BLaER1 treated with 17β-estradiol and CSF1 and Interleukin-3, amounts not matched to agents 10 nM and 100 nM (cell line): Measurements from ENCODE around the gene FLAD1.

Source experiments
- H3K27ac ChIP-seq, 11 experiments: shearing (Covaris generic); formaldehyde crosslinking; 2 replicates each; pipeline ENCODE4 v1.8.1; 2022
- H3K27me3 ChIP-seq, 11 experiments: shearing (Covaris generic); formaldehyde crosslinking; 2 replicates each; pipeline ENCODE4 v1.8.1; 2022
- H3K36me3 ChIP-seq, 11 experiments: shearing (Covaris generic); formaldehyde crosslinking; 2 replicates each; pipeline ENCODE4 v1.8.1; 2022
- H3K4me1 ChIP-seq, 10 experiments: shearing (Covaris generic); formaldehyde crosslinking; 2 replicates each; pipeline ENCODE4 v1.8.1; 2022
- H3K4me2 ChIP-seq, 11 experiments: shearing (Covaris generic); formaldehyde crosslinking; 2 replicates each; pipeline ENCODE4 v1.8.1; 2022
- H3K4me3 ChIP-seq, 10 experiments: shearing (Covaris generic); formaldehyde crosslinking; 2 replicates each; pipeline ENCODE4 v1.8.1; 2022
- H3K9ac ChIP-seq, 11 experiments: shearing (Covaris generic); formaldehyde crosslinking; 2 replicates each; pipeline ENCODE4 v1.8.1; 2022
- H3K9me3 ChIP-seq, 11 experiments: shearing (Covaris generic); formaldehyde crosslinking; replicated peaks in 1 of 11; 2 replicates each; pipeline ENCODE4 v1.8.1; 2022
- H4K20me1 ChIP-seq, 11 experiments: shearing (Covaris generic); formaldehyde crosslinking; 2 replicates each; pipeline ENCODE4 v1.8.1; 2022
- Cebpa-rat ChIP-seq, 11 experiments: shearing (Covaris generic); IDR thresholded peaks; 2 replicates each; pipeline ENCODE4 v1.8.1; 2022

FLAD1 gene

DNA sequence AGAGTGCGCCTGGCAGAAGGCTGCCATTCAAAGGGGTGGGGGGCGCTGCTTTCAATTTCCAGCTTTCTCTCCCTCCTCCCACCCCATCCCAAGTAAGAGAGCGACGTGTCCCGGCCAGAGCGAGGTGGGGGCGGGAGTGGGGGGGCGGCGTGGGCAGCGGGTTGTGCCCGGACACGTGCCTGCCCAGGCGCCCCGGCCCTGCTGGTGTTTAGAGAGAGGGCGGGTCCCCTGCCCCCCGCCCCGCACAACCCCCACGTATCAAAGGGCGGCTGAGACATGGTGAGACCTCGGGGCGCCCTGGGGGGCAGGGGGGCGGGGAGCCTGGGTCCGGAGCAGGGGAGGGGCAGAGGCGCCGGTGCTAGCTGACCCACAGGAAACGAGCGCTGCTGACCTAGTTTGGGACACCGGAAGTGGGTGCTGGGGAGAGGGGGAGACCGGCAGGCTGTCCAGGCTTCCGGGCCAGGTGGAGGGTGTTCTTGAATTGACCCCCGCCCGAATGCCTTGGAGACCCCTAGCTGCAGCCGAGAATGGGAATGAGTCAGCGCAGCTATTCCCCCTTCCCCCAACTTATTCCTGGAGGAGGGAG, 20.7 kb downstream of the FLAD1 start:
- H3K27me3 ChIP-seq = no peaks in the 10 kb centered on the region
- H3K4me1 ChIP-seq = peaks cover 54 to 72% (median 69%) of the 10 kb centered on the region in 10 experiments
- TF ChIP-seq Cebpa-rat (IDR thresholded peaks at IDR 0.05) = no peak
- H3K9ac ChIP-seq = peak overlapping the region; percentile 83 to 97 (median 87)
- H3K9me3 ChIP-seq = no peaks in the 10 kb centered on the region
- H3K36me3 ChIP-seq = no peaks in the 10 kb centered on the region; a peak in 1 of 22 replicates
- H3K4me3 ChIP-seq = peak overlapping the region; percentile 80 to 99 (median 92)
- peak overlapping the region; percentile 95 to 100 (median 98) for H3K4me2 ChIP-seq
- peaks cover 0 to 15% (median 0%) of the 10 kb centered on the region in 11 experiments; a peak in 1 of 22 replicates for H4K20me1 ChIP-seq
- peak overlapping the region; percentile 78 to 93 (median 87) for H3K27ac ChIP-seq

DNA sequence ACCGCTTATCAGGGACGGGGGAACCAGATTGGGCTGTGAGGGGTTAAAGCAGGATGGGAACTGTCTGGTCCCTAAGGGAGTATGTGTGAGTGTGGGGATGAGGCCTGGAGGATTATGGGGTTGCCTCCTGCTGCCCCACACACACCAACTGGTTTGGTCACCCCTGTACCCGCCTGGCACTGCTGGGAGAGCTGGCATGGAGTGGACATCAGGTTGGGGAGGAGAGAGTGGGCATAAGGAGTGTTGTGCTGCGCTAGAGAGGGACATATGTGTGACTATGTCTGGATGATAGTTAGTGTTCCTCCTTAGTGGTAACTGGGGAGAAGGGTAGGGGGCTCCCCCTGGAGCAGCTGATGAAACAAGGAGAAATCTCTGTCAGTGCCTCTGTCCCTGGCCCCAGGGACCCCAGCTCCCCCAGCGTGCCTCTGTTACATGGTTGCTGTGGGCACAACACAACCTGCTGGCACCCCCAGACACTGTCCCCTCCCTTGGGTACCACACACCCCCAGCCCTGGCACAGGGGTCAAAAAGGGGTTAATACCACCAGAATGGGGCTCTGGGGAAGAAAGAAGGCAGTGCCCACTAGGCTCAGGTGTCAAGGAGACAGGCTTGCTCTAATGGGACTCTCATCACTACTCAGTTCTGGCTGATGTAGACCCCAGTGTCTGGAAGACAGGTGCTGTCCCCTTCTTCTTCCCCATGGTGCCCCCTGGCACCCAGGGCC, 21.4 kb downstream of the FLAD1 start:
- H4K20me1 ChIP-seq = peaks cover 0 to 15% (median 0%) of the 10 kb centered on the region in 11 experiments; a peak in 1 of 22 replicates
- peak overlapping the region; percentile 83 to 97 (median 87) for H3K9ac ChIP-seq
- TF ChIP-seq Cebpa-rat (IDR thresholded peaks at IDR 0.05) = no peak
- H3K27ac ChIP-seq = peak overlapping the region; percentile 78 to 93 (median 87)
- peak overlapping the region; percentile 80 to 99 (median 92) for H3K4me3 ChIP-seq
- H3K36me3 ChIP-seq = no peaks in the 10 kb centered on the region; a peak in 1 of 22 replicates
- no peaks in the 10 kb centered on the region for H3K9me3 ChIP-seq
- H3K27me3 ChIP-seq = no peaks in the 10 kb centered on the region
- peak overlapping the region; percentile 95 to 100 (median 98) for H3K4me2 ChIP-seq
- H3K4me1 ChIP-seq = peaks cover 55 to 72% (median 69%) of the 10 kb centered on the region in 10 experiments

DNA sequence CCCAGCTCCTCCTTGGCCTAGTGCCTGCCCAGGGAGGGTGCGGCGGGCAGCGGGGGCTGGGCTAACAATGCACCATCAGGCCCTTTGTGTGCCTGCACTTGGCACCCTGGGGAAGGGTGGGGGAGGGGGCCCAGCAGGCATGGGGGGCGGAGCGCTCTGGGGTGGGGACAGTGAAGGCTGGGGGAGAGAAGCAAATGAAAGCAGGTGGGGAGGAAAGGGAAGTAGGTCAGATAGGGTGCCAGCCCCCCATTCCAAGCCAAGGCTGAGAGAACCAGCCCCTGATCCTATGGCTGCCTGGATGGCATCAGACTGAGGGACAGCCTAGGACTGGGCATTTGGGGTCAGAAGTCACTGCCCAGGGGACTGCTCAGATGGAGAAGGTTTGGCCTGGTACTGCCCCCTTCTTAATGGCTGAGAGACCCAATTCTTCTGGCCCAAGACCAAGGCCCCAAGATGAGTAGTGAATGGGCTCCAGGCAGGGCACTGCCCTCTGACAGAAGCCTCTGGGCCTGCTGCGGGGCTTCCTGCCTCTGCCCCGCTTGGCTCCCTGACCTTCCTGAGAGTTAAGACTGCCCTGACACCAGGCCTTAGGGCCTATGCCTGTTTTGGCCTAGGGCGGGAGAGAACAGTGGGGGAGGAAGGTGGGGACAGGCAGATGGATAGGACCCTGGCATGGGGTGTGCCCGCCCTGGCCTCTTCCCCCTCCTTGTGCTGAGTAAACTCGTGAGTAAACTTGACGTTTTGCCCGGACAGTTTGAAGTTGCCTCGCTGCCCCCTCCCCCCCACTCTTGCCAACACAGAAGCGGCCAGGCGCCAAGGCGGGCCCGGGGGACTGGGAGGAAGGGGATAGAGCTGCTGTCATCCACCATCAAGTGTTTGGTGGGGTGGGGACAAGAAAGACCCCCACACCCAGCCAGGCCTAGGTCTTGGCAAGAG, 22.2 kb downstream of the FLAD1 start:
- peak overlapping the region; percentile 83 to 97 (median 87) for H3K9ac ChIP-seq
- H3K9me3 ChIP-seq = no peaks in the 10 kb centered on the region
- peak overlapping the region; percentile 78 to 93 (median 87) for H3K27ac ChIP-seq
- H3K4me3 ChIP-seq = peak overlapping the region; percentile 80 to 99 (median 92)
- peaks cover 56 to 72% (median 69%) of the 10 kb centered on the region in 10 experiments for H3K4me1 ChIP-seq
- no peaks in the 10 kb centered on the region for H3K27me3 ChIP-seq
- H4K20me1 ChIP-seq = peaks cover 0 to 15% (median 0%) of the 10 kb centered on the region in 11 experiments; a peak in 1 of 22 replicates
- peak overlapping the region; percentile 95 to 100 (median 98) for H3K4me2 ChIP-seq
- no peak for TF ChIP-seq Cebpa-rat (IDR thresholded peaks at IDR 0.05)
- H3K36me3 ChIP-seq = no peaks in the 10 kb centered on the region; a peak in 1 of 22 replicates

DNA sequence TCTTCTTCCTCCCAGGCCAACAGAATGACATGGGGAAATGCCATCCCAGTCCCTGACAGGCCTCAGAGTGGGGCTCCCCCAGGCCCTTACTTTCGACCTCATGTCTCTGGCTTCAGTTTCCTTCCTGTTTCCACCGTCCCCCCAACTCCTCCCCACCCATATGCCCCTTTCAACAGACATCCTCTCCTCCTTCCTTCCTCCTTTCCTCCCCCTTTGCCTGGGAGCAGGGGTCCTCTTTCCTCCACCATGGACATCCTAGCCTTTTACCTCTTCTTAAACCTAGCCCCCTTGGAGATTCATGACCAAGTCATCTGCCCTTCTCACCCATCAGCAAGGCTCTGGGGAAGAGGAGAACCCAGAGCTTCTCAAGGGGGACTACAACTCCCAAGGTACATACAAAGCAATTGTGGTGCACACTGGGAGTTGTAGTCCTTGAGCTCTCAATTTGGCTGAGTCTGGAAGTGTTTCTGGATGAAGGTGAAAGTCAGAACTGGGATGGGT, 23.5 kb downstream of the FLAD1 start:
- peaks cover 0 to 9% (median 3%) of the 10 kb centered on the region in 11 experiments; a peak in 6 of 22 replicates for H3K36me3 ChIP-seq
- H3K4me1 ChIP-seq = peaks cover 69 to 79% (median 77%) of the 10 kb centered on the region in 10 experiments
- peak overlapping the region; percentile 75 to 97 (median 85); a peak in 21 of 22 replicates for H3K9ac ChIP-seq
- H3K9me3 ChIP-seq = no peaks in the 10 kb centered on the region
- H3K27me3 ChIP-seq = no peaks in the 10 kb centered on the region
- H3K27ac ChIP-seq = peak overlapping the region; percentile 78 to 93 (median 87)
- peak overlapping the region; percentile 16 to 99 (median 62); a peak in 15 of 20 replicates for H3K4me3 ChIP-seq
- H4K20me1 ChIP-seq = peaks cover 0 to 15% (median 0%) of the 10 kb centered on the region in 11 experiments; a peak in 1 of 22 replicates
- H3K4me2 ChIP-seq = peak overlapping the region; percentile 95 to 100 (median 98)
- no peak for TF ChIP-seq Cebpa-rat (IDR thresholded peaks at IDR 0.05)

DNA sequence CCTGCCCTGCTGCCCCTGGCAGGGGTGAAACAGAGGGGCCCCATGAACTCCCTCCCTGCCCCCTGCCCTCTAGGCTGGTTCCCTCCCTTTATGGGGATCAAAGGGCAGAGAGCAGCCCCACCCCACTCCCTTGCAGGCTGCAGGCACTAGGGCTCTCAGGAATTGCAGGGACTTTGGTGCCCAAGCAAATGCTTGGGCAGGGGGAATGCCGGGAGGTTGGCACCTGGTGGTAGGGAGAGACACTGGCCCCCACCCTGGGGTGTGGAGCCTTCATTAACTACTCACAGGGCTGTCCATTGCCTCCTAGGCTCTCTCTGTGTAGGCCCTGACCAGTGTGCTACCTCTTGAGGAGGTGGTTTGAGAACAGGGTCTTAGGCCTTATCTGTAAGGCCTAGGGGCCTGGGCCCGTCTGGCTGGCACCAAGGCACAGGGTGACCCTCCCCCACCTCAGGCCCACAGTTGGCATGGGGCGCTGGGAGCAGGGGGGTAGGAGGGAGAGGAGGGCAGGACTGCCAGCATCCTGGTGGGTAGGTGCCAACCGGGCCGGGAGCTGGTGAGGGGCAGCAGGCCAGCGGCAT, 24.2 kb downstream of the FLAD1 start:
- TF ChIP-seq Cebpa-rat (IDR thresholded peaks at IDR 0.05) = no peak
- H3K4me3 ChIP-seq = peak overlapping the region in 7 of 10 experiments; percentile 11 to 99 (median 68); a peak in 11 of 20 replicates
- peaks cover 0 to 9% (median 3%) of the 10 kb centered on the region in 11 experiments; a peak in 6 of 22 replicates for H3K36me3 ChIP-seq
- no peaks in the 10 kb centered on the region for H3K9me3 ChIP-seq
- peak overlapping the region; percentile 29 to 93 (median 86); a peak in 21 of 22 replicates for H3K27ac ChIP-seq
- H3K27me3 ChIP-seq = no peaks in the 10 kb centered on the region
- peaks cover 0 to 15% (median 0%) of the 10 kb centered on the region in 11 experiments; a peak in 6 of 22 replicates for H4K20me1 ChIP-seq
- peaks cover 76 to 86% (median 84%) of the 10 kb centered on the region in 10 experiments for H3K4me1 ChIP-seq
- peak overlapping the region; percentile 50 to 97 (median 75); a peak in 20 of 22 replicates for H3K9ac ChIP-seq
- H3K4me2 ChIP-seq = peak overlapping the region; percentile 95 to 100 (median 98)

DNA sequence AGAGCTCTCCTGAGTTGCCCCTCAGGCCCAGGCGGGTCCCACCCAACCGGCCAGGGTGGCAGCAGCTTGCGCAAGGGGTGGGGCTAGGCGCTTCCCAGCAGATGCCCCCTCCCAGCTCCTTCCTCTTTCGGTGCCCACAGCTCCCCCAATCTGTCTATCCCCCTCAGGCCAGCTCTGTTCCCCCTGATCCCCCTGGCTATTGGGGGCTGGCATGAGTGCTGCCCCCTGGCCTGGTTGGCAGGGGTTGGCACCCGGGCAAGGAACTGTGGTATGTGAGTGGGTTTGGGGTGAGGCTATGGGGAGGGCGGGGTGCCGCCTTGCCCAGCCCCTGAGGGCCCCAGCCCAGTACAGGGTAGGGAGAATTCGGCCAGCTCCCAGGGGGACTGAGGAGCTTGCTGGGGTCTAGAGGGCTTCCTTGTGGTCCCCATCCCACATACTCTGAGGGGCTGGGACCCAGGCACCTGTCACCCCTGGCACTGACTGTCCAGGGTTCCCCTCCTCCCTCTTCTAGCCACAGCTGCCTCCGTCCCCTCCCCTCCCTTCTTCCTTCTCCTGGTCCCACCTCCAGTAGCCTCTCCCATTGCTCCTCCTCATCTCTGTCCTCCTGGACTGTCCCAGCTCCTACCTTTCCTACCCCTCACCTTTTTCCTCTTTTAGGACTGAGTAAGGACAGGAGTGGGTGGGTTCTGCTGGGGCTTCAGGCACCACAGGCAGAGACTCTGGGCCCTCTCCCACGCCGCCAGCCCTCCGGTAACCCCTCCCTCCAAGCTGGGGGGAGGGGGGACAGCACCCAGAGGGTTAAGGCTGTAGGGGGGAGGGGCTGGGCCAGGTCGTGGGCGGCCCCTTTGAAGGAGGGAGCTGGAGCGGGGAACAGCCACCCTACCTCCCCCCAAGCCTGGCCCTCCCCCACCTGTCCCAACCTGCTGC, 25.1 kb downstream of the FLAD1 start:
- peak overlapping the region; percentile 95 to 100 (median 98) for H3K4me2 ChIP-seq
- peak overlapping the region; percentile 5 to 99 (median 54); a peak in 16 of 20 replicates for H3K4me3 ChIP-seq
- peak in 1 of 11 experiments; percentile 51; a peak in 1 of 22 replicates for TF ChIP-seq Cebpa-rat (IDR thresholded peaks at IDR 0.05)
- peaks cover 85 to 95% (median 93%) of the 10 kb centered on the region in 10 experiments for H3K4me1 ChIP-seq
- H3K27ac ChIP-seq = peak overlapping the region; percentile 29 to 93 (median 86); a peak in 21 of 22 replicates
- H4K20me1 ChIP-seq = peaks cover 0 to 15% (median 0%) of the 10 kb centered on the region in 11 experiments; a peak in 7 of 22 replicates
- no peaks in the 10 kb centered on the region for H3K27me3 ChIP-seq
- peaks cover 0 to 14% (median 3%) of the 10 kb centered on the region in 11 experiments; a peak in 6 of 22 replicates for H3K36me3 ChIP-seq
- H3K9ac ChIP-seq = peak overlapping the region; percentile 50 to 97 (median 75)
- no peaks in the 10 kb centered on the region for H3K9me3 ChIP-seq

DNA sequence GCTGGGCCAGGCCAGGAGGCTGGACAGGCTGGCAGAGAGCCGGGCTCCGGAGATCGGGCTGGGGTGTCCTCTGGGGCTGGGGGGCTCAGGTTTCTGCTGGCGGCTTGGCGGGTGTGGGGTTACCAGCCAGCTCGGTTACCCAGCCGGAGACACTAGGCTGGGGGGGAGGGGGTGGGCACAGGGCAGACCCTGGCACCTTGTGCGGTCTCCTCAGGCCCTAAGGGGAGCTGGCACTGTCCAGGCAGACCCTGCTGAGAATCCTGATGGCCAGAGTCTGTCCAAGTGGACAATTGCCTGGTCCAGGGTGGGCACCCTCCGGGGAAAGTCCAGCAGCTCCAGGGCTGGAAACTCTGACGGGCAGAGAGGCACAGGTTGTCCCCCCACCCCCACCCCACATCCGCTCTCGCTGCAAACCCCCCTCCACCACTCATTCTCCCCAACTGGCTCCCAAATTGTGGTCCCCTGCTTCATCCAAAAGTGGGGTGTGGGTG, 26.1 kb downstream of the FLAD1 start:
- Histone ChIP-seq H3K36me3 (peaks cover 0 to 20% (median 3%) of the 10 kb centered on the region in 11 experiments; a peak in 13 of 22 replicates), H3K27ac (peak overlapping the region in 10 of 11 experiments; percentile 70 to 93 (median 86); a peak in 20 of 22 replicates), H3K4me3 (peak overlapping the region in 8 of 10 experiments; percentile 15 to 99 (median 62); a peak in 16 of 20 replicates), H4K20me1 (peaks cover 0 to 21% (median 0%) of the 10 kb centered on the region in 11 experiments; a peak in 8 of 22 replicates), H3K4me1 (peaks cover 95 to 100% (median 100%) of the 10 kb centered on the region in 10 experiments), H3K9ac (peak overlapping the region; percentile 44 to 97 (median 75); a peak in 19 of 22 replicates), H3K4me2 (peak overlapping the region; percentile 95 to 100 (median 98)), H3K9me3 (no peaks in the 10 kb centered on the region), H3K27me3 (no peaks in the 10 kb centered on the region)
- TF ChIP-seq Cebpa-rat (IDR thresholded peaks at IDR 0.05) = no peak
